Stomach (tissue), 9 donors: Measurements from ENCODE around the gene DNAJC17. TPM values are rescaled to one million over a fixed set of nuclear protein-coding genes. Genes with fewer than 3 reads are reported as not detected.

Source experiments
- DNase-seq, 2 donors: peaks; one replicate each; pipeline versions ENCODE4 v3.0.0 to v3.0.0-alpha.2; 2013 to 2019
- H3K27ac ChIP-seq, 5 donors: fragments of 200-600 bp in 4 of 5; sonication (generic) in 4 of 5; one replicate each; pipeline ENCODE4 v1.5.1; 2013 to 2019; ENCODE audit warnings: mild to moderate bottlenecking in 1 of 5, moderate library complexity in 1 of 5
- H3K27me3 ChIP-seq, 3 donors: fragments of 200-600 bp; sonication (generic); one replicate each; pipeline ENCODE4 v1.5.1; 2017 to 2019; ENCODE audit warnings: mixed run types in 1 of 3
- H3K36me3 ChIP-seq, 4 donors: fragments of 200-600 bp; sonication (generic); 1 replicate in 3 of 4; 2 replicates in 1 of 4; pipeline ENCODE4 v1.5.1; 2016 to 2019
- H3K4me1 ChIP-seq, 4 donors: fragments of 200-600 bp; sonication (generic); one replicate each; pipeline ENCODE4 v1.5.1; 2016 to 2019
- H3K4me3 ChIP-seq, 4 donors: fragments of 200-600 bp; sonication (generic) in 3 of 4; one replicate each; pipeline ENCODE4 v1.5.1; 2016 to 2019; ENCODE audit warnings: mild to moderate bottlenecking in 1 of 4
- H3K9me3 ChIP-seq, 4 donors: fragments of 200-600 bp; sonication (generic); one replicate each; pipeline ENCODE4 v1.5.1; 2016 to 2019
- EP300 ChIP-seq: sonication (generic); formaldehyde crosslinking; IDR thresholded peaks from one replicate; pipeline ENCODE4 v1.6.1; 2017; ENCODE audit warnings: antibody characterized with exemption
- POLR2A ChIP-seq, 4 donors: fragments of 450-650 bp; IDR thresholded peaks; one replicate each; pipeline ENCODE4 v1.6.1; 2016; ENCODE audit warnings: antibody characterized with exemption in 4 of 4, control low read depth in 2 of 4, mild to moderate bottlenecking in 1 of 4, moderate library complexity in 1 of 4
- POLR2AphosphoS5 ChIP-seq, 3 donors: sonication (generic); formaldehyde crosslinking; IDR thresholded peaks; one replicate each; pipeline ENCODE4 v1.6.1; 2016; ENCODE audit warnings: antibody characterized with exemption in 3 of 3
- WGBS, 5 donors: extraction: QIAGEN DNeasy Blood & Tissue Kit in 3 of 5; methylation state at CpG; one replicate each; pipeline versions ENCODE4 v1.1.5 to v1.1.7; 2013 to 2018; 5-methylcytosine and 5-hydroxymethylcytosine counted together
- intact Hi-C: fragments of 100-400 bp; cut with DNase I; formaldehyde crosslinking; loops from one replicate; pipeline ENCODE4 v1.15.1; 2023; ENCODE audit warnings: low total_unique reads
- polyA plus RNA-seq, 3 donors: library from polyadenylated mRNA; stranded (reverse); fragments of 200-250 nt; gene quantifications; one replicate each; pipeline ENCODE4 v1.2.3, GENCODE V29; 2013
- total RNA-seq, 5 donors: library from RNA; depleted of rRNA; stranded (reverse); fragments of >200 nt; gene quantifications; one replicate each; pipeline versions ENCODE4 v1.1.0 to v1.2.3, GENCODE V29; 2014 to 2016
- TF ChIP-seq, protein P1 (sequence below), 7 experiments: fragments of 450-650 bp in 4 of 7; fragments of 200-600 bp in 3 of 7; sonication (generic) in 3 of 7; IDR thresholded peaks; one replicate each; pipeline ENCODE4 v1.5.1; 2016 to 2019; ENCODE audit warnings: antibody characterized with exemption in 7 of 7, control low read depth in 2 of 7, mild to moderate bottlenecking in 1 of 7
- donor health status: healthy with polysubstance abuse.
- donor health status: Bipolar disorder and iron deficiency.
- donor health status: healthy.

DNAJC17 gene
- total and polyA plus RNA-seq, 8 donors, result 11.0 to 66.7 (median 43.7) TPM

GRCh38 chr15:40771242-40771641, 36.0 kb downstream of the DNAJC17 start:
- WGBS, 5 donors, result 80 to 95% (median 88%) methylated on average over 5 of the region's 5 CpGs
- no peaks in the 10 kb centered on the region for H3K9me3 ChIP-seq
- intact Hi-C loops, result no loop called here
- TF ChIP-seq POLR2A (IDR thresholded peaks at IDR 0.05) (no peak), POLR2AphosphoS5 (IDR thresholded peaks at IDR 0.05) (no peak)
- TF ChIP-seq, protein P1, sequence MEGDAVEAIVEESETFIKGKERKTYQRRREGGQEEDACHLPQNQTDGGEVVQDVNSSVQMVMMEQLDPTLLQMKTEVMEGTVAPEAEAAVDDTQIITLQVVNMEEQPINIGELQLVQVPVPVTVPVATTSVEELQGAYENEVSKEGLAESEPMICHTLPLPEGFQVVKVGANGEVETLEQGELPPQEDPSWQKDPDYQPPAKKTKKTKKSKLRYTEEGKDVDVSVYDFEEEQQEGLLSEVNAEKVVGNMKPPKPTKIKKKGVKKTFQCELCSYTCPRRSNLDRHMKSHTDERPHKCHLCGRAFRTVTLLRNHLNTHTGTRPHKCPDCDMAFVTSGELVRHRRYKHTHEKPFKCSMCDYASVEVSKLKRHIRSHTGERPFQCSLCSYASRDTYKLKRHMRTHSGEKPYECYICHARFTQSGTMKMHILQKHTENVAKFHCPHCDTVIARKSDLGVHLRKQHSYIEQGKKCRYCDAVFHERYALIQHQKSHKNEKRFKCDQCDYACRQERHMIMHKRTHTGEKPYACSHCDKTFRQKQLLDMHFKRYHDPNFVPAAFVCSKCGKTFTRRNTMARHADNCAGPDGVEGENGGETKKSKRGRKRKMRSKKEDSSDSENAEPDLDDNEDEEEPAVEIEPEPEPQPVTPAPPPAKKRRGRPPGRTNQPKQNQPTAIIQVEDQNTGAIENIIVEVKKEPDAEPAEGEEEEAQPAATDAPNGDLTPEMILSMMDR (IDR thresholded peaks at IDR 0.05), result no peak
- H3K27ac ChIP-seq, result no peak overlapping the region
- H3K4me3 ChIP-seq, result no peak overlapping the region
- H3K27me3 ChIP-seq, result no peaks in the 10 kb centered on the region
- peaks cover 32 to 51% (median 50%) of the 10 kb centered on the region in 4 donors for H3K4me1 ChIP-seq
- H3K36me3 ChIP-seq, result peaks cover 38 to 82% (median 73%) of the 10 kb centered on the region in 4 donors
- no peak for DNase-seq

DNA sequence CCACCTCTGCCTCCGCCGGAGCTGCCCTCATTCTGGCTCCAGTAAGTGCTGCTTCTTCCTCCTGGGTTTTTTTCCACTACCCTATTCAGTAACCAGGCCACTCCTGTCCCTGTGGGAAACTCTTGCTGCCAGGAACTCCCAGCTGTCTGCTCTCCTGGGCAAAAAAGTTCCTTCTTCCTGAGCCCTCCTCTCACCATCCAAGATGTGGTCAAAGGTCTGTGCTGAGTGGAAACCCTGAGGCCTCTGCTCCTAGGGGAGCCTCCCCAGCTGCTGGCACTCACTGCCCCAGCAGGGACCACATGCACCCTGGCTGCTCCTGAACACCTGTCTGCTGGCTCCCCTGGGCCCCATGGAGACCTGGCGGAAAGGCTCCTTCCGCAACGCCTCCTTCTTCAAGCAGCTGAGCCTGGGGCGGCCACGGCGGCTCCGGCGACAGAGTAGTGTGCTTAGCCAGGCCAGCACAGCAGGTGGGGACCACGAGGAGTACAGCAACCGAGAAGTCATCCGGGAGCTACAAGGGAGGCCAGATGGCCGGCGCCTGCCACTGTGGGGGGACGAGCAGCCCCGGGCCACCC, 37.0 kb downstream of the DNAJC17 start:
- H3K4me1 ChIP-seq, result peaks cover 39 to 60% (median 55%) of the 10 kb centered on the region in 4 donors
- H3K36me3 ChIP-seq, result peaks cover 28 to 72% (median 63%) of the 10 kb centered on the region in 4 donors
- intact Hi-C loops, result no loop called here
- no peaks in the 10 kb centered on the region for H3K9me3 ChIP-seq
- DNase-seq, result peak; percentile 59 to 63
- H3K27me3 ChIP-seq, result no peaks in the 10 kb centered on the region
- H3K27ac ChIP-seq, result peak overlapping the region; percentile 47 to 91 (median 77)
- WGBS, 5 donors, result 50 to 73% (median 58%) methylated on average over 10 to 17 of the region's 17 CpGs
- H3K4me3 ChIP-seq, result peak overlapping the region in 1 of 4 donors; percentile 16
- TF ChIP-seq POLR2AphosphoS5 (IDR thresholded peaks at IDR 0.05) (no peak), POLR2A (IDR thresholded peaks at IDR 0.05) (no peak), EP300 (no peak)
- TF ChIP-seq, protein P1 (IDR thresholded peaks at IDR 0.05), result no peak

- WGBS, 5 donors, result 26 to 42% (median 32%) methylated on average over 26 to 28 of the region's 28 CpGs
- H3K27me3 ChIP-seq, result no peaks in the 10 kb centered on the region
- peaks cover 46 to 67% (median 62%) of the 10 kb centered on the region in 4 donors for H3K4me1 ChIP-seq
- H3K9me3 ChIP-seq, result no peaks in the 10 kb centered on the region
- TF ChIP-seq EP300 (no peak), POLR2AphosphoS5 (IDR thresholded peaks at IDR 0.05) (peak in 2 of 3 donors; percentile 25 to 49), POLR2A (IDR thresholded peaks at IDR 0.05) (no peak)
- TF ChIP-seq, protein P1 (IDR thresholded peaks at IDR 0.05), result no peak
- peak; percentile 73 to 92 for DNase-seq
- H3K36me3 ChIP-seq, result peaks cover 20 to 65% (median 56%) of the 10 kb centered on the region in 4 donors
- H3K4me3 ChIP-seq, result peak within 1 kb of the TSS in 1 of 4 donors; percentile 16
- intact Hi-C loops, result no loop called here
- H3K27ac ChIP-seq, result peak within 1 kb of the TSS; percentile 47 to 91 (median 77)
Observed at GRCh38 chr15:40769274-40770146, 37.8 kb downstream of the DNAJC17 start, which contains the start of gene C15orf62. Gene C15orf62, plus strand, starts transcription at chr15:40769980. Its CDS starts 516 bp downstream, at chr15:40770496.

GRCh38 chr15:40768521-40769273, 38.6 kb downstream of the DNAJC17 start:
- Histone ChIP-seq H3K36me3 (peaks cover 13 to 57% (median 48%) of the 10 kb centered on the region in 4 donors), H3K4me1 (peaks cover 53 to 75% (median 70%) of the 10 kb centered on the region in 4 donors), H3K27me3 (no peaks in the 10 kb centered on the region), H3K4me3 (peak overlapping the region in 1 of 4 donors; percentile 16), H3K27ac (peak overlapping the region; percentile 47 to 91 (median 77)), H3K9me3 (no peaks in the 10 kb centered on the region)
- TF ChIP-seq POLR2A (IDR thresholded peaks at IDR 0.05), result no peak
- TF ChIP-seq POLR2AphosphoS5 (IDR thresholded peaks at IDR 0.05), result peak in 2 of 3 donors; percentile 17 to 73
- intact Hi-C loops, result no loop called here
- WGBS, 5 donors, result 29 to 52% (median 35%) methylated on average over 20 to 21 of the region's 21 CpGs
- DNase-seq, result peak; percentile 53 to 66
